ENCODE results near the gene SMIM29. TPM values are rescaled to one million over a fixed set of nuclear protein-coding genes. Genes with fewer than 3 reads are reported as not detected.

SMIM29 gene
- total and polyA plus RNA-seq, 2 experiments from 2014 or later, result 9.2 to 33.8 TPM

DNA sequence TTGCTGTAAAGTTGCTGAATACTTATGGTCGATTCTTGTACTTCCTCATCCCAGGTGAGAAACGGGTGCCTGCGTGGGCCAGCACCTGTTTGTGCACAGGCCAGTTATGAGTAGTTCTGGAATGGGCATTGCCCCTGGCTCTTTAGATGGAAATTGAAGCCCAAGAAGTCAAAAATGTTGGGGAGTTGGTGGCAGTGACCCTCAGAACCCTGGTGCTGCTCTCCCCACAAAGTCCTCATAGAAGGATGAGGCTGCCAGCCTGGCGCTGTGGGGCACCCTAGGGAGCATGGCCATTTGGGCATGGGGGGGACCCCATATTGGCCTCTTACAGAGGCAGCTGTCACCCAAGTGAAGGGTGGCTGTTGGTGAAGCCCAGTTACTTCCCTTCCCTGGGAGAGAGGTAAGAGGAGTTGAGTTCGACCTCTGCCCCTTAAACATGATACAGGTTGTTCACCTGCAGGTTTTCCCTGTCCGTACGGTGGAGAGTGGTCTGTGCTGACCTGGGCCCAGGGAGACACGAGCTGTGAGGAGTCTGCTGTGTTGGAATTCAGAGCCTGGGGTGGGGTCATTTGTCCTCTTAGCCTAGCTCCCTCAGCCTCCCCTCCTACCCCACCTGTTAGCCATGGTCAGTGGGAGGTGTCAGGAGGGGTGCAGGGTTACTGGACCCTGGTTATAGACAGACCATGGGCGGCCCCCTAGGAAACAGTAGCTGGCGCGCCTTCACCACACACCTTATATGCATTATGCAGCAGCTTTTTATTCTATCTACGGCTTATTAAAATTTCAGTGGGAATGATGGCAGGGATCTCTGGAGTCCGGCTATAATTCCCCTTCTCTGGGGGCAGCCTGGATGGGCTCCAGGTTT lies 7.2 kb downstream of the SMIM29 start:
- 92% methylated on average over 13 of the region's 13 CpGs for WGBS (ENCODE audit: low lambda C conversion rate, missing lambda C conversion rate)
- H3K4me2 ChIP-seq, result no peak overlapping the region
- peaks cover 18% of the 10 kb centered on the region for H3K4me1 ChIP-seq (ENCODE audit: insufficient read depth)
- no peak overlapping the region for H2AFZ ChIP-seq
- no peak overlapping the region for H3K27ac ChIP-seq
- H3K9me2 ChIP-seq (replicated peaks; ENCODE audit: insufficient read depth), result no peaks in the 10 kb centered on the region
- H3K79me2 ChIP-seq, result peaks cover 24% of the 10 kb centered on the region
- H4K20me1 ChIP-seq (ENCODE audit: insufficient read depth, poor library complexity, severe bottlenecking), result peaks cover 2% of the 10 kb centered on the region
- DNase-seq (ENCODE audit: low spot score), result no peak
- TF ChIP-seq EZH2phosphoT487 (IDR thresholded peaks at IDR 0.05; ENCODE audit: low read depth, severe bottlenecking, unreplicated experiment), result no peak
- TF ChIP-seq, protein P1, sequence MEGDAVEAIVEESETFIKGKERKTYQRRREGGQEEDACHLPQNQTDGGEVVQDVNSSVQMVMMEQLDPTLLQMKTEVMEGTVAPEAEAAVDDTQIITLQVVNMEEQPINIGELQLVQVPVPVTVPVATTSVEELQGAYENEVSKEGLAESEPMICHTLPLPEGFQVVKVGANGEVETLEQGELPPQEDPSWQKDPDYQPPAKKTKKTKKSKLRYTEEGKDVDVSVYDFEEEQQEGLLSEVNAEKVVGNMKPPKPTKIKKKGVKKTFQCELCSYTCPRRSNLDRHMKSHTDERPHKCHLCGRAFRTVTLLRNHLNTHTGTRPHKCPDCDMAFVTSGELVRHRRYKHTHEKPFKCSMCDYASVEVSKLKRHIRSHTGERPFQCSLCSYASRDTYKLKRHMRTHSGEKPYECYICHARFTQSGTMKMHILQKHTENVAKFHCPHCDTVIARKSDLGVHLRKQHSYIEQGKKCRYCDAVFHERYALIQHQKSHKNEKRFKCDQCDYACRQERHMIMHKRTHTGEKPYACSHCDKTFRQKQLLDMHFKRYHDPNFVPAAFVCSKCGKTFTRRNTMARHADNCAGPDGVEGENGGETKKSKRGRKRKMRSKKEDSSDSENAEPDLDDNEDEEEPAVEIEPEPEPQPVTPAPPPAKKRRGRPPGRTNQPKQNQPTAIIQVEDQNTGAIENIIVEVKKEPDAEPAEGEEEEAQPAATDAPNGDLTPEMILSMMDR (IDR thresholded peaks at IDR 0.05; ENCODE audit: poor library complexity), result no peak
- no peak for TF ChIP-seq EZH2 (IDR thresholded peaks at IDR 0.05; ENCODE audit: borderline replicate concordance)
- no peak overlapping the region for H3K4me3 ChIP-seq
- H3K36me3 ChIP-seq (replicated peaks; ENCODE audit: insufficient read depth, low read depth), result no peaks in the 10 kb centered on the region
- H3K27me3 ChIP-seq, result no peaks in the 10 kb centered on the region
- no peaks in the 10 kb centered on the region for H3K9me3 ChIP-seq (ENCODE audit: low read depth)

DNA sequence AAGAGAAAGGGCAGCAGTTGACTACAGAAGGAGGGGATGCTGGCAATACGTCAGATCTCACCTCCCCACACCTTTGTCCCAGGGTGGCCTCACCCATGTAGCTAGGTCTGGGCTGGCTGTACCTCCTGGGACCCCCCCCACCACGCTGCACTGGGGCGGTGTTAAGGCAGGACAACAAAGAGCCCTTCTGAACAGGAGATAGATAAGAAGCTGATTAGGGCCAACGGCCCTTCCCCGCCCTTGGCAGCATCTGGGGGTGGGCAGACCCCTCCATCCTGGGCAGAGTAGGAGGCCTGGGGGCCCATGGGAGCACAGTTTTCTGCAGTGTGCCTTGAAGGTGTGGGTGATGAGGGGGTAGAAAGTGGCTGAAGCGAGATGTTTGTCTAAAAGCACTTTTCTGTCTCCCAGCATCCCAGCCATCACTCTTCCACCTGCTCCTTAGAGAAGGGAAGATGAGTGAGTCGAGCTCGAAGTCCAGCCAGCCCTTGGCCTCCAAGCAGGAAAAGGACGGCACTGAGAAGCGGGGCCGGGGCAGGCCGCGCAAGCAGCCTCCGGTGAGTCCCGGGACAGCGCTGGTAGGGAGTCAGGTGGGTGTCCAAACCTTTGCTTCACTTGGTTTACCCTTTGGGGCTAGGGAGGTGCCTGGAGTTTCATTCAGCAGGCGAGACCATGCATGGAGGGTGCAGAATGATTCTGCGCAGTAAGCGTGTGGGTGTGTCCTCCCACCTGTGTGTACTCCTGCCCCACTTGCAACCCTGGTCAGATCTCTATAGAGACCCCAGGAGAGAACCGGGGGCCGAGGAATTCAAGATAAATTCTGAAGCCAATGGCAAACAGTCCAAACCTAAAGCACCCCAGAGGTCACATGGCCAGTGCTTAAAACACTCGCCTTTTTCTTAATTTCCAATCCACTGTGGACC lies 8.2 kb downstream of the SMIM29 start:
- Histone ChIP-seq H3K27me3 (no peaks in the 10 kb centered on the region), H3K4me2 (no peak overlapping the region), H3K4me3 (no peak overlapping the region), H4K20me1 (ENCODE audit: insufficient read depth, poor library complexity, severe bottlenecking) (peaks cover 2% of the 10 kb centered on the region), H3K9me3 (ENCODE audit: low read depth) (no peaks in the 10 kb centered on the region), H3K4me1 (ENCODE audit: insufficient read depth) (peaks cover 27% of the 10 kb centered on the region), H3K36me3 (replicated peaks; ENCODE audit: insufficient read depth, low read depth) (no peaks in the 10 kb centered on the region), H3K27ac (no peak overlapping the region), H3K9me2 (replicated peaks; ENCODE audit: insufficient read depth) (no peaks in the 10 kb centered on the region), H3K79me2 (peaks cover 24% of the 10 kb centered on the region), H2AFZ (no peak overlapping the region)
- WGBS (ENCODE audit: low lambda C conversion rate, missing lambda C conversion rate), result 88% methylated on average over 22 of the region's 22 CpGs
- DNase-seq (ENCODE audit: low spot score), result no peak
- TF ChIP-seq EZH2phosphoT487 (IDR thresholded peaks at IDR 0.05; ENCODE audit: low read depth, severe bottlenecking, unreplicated experiment) (no peak), EZH2 (IDR thresholded peaks at IDR 0.05; ENCODE audit: borderline replicate concordance) (no peak)
- TF ChIP-seq, protein P1 (IDR thresholded peaks at IDR 0.05; ENCODE audit: poor library complexity), result no peak

DNA sequence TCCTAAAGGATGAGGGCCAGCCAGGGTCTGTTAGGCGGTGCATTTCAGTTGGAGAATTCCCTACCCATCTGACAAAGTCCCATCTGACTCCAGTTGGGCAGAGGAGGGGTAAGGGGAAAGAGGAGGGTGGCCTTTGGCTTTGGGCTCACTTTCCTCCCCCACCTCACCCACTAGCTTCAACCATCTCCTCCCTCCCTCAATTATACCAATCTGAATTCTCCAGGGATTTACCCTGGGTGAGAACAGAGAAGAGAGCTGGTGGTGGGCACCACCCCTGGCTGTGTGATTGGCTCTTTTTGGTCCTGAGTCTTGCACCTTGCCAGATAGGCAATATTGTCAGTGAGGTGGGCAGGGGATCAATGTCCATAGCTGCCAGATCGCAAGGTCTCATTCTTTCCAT lies 8.9 kb downstream of the SMIM29 start:
- Histone ChIP-seq H3K9me3 (ENCODE audit: low read depth) (no peaks in the 10 kb centered on the region), H3K9me2 (replicated peaks; ENCODE audit: insufficient read depth) (no peaks in the 10 kb centered on the region), H3K27me3 (no peaks in the 10 kb centered on the region), H3K4me1 (ENCODE audit: insufficient read depth) (peaks cover 29% of the 10 kb centered on the region), H2AFZ (no peak overlapping the region), H3K4me2 (no peak overlapping the region), H4K20me1 (ENCODE audit: insufficient read depth, poor library complexity, severe bottlenecking) (peaks cover 2% of the 10 kb centered on the region), H3K27ac (no peak overlapping the region), H3K4me3 (no peak overlapping the region), H3K79me2 (peaks cover 24% of the 10 kb centered on the region), H3K36me3 (replicated peaks; ENCODE audit: insufficient read depth, low read depth) (no peaks in the 10 kb centered on the region)
- TF ChIP-seq EZH2phosphoT487 (IDR thresholded peaks at IDR 0.05; ENCODE audit: low read depth, severe bottlenecking, unreplicated experiment) (no peak), EZH2 (IDR thresholded peaks at IDR 0.05; ENCODE audit: borderline replicate concordance) (no peak)
- TF ChIP-seq, protein P1 (IDR thresholded peaks at IDR 0.05; ENCODE audit: poor library complexity), result no peak
- no peak for DNase-seq (ENCODE audit: low spot score)
- WGBS (ENCODE audit: low lambda C conversion rate, missing lambda C conversion rate), result 98% methylated on average over 2 of the region's 2 CpGs
